GM18499 (cell line): ENCODE data around the gene IL16.
"Not testable (repeated sequence)": the region's sequence is repeated elsewhere in the genome, so short reads cannot be mapped to it uniquely, and the experiment has no call there.

Source experiments
- ATAC-seq: cut with Tn5 transposase; IDR thresholded peaks from one replicate; pipeline ENCODE4 v1.9.1; 2021; ENCODE audit warnings: moderate number of reproducible peaks; ENCODE audit not compliant: insufficient read depth, unreplicated experiment

Gene IL16

GRCh38 chr15:81327516-81327915 is 130.8 kb downstream of the IL16 start:
- ATAC-seq = no peak

- ATAC-seq = no peak
Measured at GRCh38 chr15:81329446-81329845, 132.8 kb downstream of the IL16 start.

- no peak for ATAC-seq
Measured at GRCh38 chr15:81330366-81331090, 133.8 kb downstream of the IL16 start.

GRCh38 chr15:81331141-81331540 is 134.5 kb downstream of the IL16 start:
- not testable (repeated sequence) for ATAC-seq

GRCh38 chr15:81331600-81331999 is 134.9 kb downstream of the IL16 start:
- no peak for ATAC-seq

- no peak for ATAC-seq
Measured at GRCh38 chr15:81332326-81332725, 135.6 kb downstream of the IL16 start.

- no peak for ATAC-seq
Measured at GRCh38 chr15:81333363-81333762, 136.7 kb downstream of the IL16 start.

- ATAC-seq = no peak
Measured at GRCh38 chr15:81334768-81335435, 138.2 kb downstream of the IL16 start.

GRCh38 chr15:81335631-81336030 is 139.0 kb downstream of the IL16 start:
- no peak for ATAC-seq

GRCh38 chr15:81336568-81336967 is 139.9 kb downstream of the IL16 start:
- ATAC-seq = no peak

GRCh38 chr15:81337241-81337640 is 140.6 kb downstream of the IL16 start:
- ATAC-seq = no peak

GRCh38 chr15:81337713-81338157 is 141.1 kb downstream of the IL16 start:
- no peak for ATAC-seq

GRCh38 chr15:81338170-81339007 is 141.7 kb downstream of the IL16 start:
- no peak for ATAC-seq

- ATAC-seq = no peak
Measured at GRCh38 chr15:81339321-81339720, 142.6 kb downstream of the IL16 start.

- no peak for ATAC-seq
Measured at GRCh38 chr15:81339851-81340250, 143.2 kb downstream of the IL16 start.

GRCh38 chr15:81341351-81341750 is 144.7 kb downstream of the IL16 start:
- ATAC-seq = no peak

- ATAC-seq = no peak
Measured at GRCh38 chr15:81343371-81343770, 146.7 kb downstream of the IL16 start.

- ATAC-seq = no peak
Measured at GRCh38 chr15:81346611-81347010, 149.9 kb downstream of the IL16 start.

- no peak for ATAC-seq
Measured at GRCh38 chr15:81347910-81348309, 151.2 kb downstream of the IL16 start.

- not testable (repeated sequence) for ATAC-seq
Measured at GRCh38 chr15:81348691-81349090, 152.0 kb downstream of the IL16 start.

GRCh38 chr15:81349271-81349670 is 152.6 kb downstream of the IL16 start:
- ATAC-seq = no peak
